ENCODE data around the gene COQ10A.
"Not testable (repeated sequence)": the region's sequence is repeated elsewhere in the genome, so short reads cannot be mapped to it uniquely, and the experiment has no call there.

COQ10A gene

DNA sequence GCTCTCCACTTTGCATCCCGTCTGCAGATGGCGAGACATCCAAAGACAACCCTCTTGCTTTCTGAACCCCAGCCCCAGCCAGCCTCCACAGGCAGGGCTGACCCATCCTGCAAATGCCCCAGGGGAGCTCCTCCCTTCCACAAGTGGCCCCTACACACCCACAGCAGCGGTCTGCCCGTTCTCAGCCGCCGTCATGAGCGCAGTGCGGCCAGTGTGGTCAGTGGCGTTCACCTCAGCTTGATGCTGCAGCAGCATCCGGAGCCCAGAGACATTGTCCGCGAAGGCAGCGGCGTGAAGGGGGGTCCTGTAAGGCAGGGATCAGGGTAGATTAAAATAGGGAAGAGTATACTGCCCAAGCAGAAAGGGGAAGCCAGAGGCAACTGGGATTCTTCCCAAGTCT is 22.2 kb upstream of the COQ10A start:
- no peak for DNase-seq

DNA sequence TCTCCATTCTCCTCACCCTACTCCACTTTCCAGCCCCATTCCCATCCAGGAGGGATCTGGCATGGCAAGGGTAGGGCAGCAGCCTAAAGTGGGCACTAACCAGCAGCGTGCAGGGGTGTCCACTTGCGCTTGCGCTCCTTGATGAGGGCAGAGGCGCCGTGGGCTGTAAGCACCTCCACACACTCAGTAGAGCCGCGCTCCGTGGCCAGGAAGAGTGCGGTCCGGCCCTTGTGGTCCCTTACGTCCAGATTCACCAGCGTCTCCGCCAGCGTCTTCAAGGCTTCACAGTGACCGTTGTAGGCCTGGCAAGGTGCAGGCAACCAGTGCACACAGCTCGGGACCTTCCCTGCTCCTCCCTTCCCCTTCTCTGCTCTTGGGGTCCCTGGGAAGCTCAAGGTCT is 18.8 kb upstream of the COQ10A start:
- no peak for DNase-seq

DNA sequence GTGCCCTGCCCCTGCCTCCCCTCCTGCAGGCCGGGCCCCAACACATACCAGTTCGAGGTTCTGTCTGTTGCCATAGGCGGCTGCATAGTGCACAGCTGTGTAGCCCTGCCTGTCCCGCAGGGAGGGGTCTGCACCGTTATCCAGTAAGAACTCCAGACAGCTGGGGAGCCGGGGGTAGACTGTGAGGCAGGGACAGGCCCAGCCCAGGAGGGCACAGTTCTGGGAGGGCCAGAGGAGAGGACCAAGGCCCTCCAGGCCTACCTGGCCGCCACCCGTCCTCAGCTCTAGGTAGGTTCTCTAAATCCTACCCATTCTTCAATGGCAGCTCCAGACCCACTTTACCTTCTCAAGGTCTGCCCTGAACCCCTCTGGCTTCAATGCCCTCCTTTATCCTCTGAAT is 18.0 kb upstream of the COQ10A start:
- DNase-seq: no peak

DNA sequence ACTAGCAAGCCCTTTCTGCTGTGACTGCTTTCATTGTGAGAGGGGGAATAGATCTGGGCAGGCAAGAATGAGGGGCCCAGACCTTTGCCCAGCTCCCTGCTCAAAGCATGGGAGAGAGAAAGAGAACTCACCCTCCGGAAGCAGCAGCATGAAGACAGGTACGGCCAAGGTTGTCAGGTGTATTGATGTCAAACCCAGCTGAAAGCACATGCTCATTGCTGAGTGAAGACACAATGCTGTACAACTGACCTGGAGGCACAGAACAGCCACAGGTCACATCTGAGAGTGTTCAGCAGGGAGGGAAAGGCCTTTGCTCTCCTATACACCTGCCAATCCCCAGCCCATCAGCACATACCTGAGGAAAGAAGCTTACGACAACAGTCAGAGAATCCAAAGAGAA is 14.1 kb upstream of the COQ10A start:
- no peak for DNase-seq

DNA sequence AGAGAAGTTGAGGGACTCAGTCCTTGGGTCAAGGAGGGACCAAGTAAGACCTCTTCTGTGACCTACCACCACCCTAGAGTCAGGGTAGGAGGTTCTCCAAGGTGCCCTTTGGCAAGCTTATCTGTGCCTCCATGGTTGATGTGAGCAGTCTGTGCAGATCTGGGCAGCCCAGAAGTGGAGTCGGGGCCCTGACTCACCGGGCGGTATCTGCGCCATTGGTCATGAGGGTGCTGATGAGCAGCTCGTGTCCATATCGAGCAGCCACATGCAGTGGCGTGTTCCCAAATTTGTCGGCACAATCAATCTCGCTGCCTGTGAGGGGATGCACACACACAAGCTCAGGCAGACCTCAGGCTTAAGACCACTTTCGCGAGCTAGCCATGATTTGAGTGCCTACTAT is 13.7 kb upstream of the COQ10A start:
- DNase-seq: no peak

DNA sequence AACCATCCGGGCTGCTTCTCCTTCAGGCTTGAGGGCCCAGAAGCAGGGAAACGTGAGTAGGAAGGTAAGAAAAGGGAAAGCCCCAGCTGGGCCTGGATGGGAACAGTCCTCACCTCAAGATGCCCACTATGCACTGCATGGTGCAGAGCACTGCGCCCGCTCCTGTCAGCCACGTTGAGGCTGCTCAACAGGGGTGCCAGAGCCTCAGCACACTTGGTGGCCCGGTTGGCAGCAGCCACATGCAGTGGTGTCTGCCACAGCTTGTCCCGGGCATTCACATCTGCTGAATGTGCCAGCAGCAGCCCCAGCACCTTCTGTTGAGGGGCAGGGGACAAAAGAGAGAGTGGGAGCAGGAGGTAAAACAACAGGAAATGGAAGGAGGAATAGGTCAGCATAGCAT is 11.1 kb upstream of the COQ10A start:
- no peak for DNase-seq

DNA sequence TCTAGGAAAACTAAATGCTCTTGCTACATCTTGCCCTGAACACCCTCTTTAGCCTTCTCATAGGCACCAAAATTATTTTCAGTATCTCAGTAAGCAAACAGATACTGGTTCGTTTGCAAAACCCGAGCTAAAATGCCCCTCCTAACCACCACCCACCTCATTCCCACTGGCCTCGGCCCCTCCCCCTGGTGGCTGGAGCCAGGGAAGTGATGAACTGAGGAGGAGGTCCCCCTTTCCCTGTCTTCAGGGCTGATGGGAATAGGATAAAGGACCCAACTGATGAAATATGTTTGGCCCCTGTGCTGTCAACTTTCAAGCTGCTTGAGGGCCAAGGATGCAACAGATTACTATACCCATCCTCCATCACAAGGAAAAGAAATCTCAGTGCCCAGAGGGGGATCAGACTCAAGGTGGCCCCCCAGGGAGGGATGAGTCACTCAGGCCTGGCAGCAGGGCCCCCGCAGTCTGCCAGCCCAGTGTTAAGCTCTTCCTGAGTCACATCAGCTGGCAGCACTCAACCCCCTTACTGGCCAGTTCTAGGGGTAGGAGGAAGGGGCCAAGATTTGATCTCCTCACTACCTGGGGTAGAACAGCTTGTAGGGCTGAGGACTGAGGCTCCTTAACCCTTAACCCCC is 10.3 kb upstream of the COQ10A start:
- DNase-seq: no peak

DNA sequence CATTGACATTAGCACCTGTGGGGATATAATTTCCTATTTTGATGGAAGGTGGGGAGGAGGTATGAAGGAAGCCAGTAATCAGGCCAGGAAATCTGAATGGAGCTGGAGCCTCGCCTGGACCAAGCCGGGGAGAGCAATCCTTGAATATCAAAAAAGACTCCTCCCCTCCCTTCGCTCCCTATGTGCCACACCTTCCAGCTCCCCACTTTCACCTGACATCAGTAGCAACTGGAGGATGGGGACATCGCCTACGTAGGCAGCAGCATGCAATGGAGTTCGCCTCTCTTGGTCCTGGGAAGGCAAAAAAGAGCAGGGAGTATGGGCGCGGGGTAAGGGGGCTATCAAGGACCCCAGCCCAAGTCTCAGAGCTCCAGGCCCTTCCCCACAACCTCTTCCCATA is 9.7 kb upstream of the COQ10A start:
- no peak for DNase-seq

DNA sequence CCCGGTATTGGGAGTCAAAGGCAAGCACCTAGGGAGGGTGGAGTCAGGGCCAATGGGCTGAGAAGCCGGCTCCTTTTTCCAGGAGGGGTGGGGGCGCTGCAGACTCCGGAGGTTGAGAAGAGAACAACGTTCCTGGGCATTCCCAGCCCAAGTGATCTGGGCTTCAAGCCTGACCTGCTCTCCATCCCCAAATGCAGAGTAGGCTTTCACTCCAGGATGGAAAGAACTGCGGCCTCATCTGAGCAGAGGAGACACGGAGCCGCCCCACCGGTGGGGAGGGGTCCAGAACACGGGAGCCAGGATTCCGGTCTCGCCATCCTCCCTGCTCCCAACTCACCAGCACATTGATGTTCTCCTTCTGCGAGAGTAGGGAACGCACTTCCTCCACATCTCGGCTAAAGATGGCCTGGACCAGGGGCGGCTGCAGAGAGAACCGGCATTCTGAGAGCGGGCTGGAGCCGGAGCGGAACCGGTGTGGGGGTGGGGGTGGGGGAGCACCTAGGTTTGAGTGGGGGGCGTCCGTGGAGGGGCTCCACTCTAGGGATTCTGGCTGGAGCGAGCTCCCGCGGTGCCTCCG is 9.2 kb upstream of the COQ10A start:
- DNase-seq: peak; percentile 12

DNA sequence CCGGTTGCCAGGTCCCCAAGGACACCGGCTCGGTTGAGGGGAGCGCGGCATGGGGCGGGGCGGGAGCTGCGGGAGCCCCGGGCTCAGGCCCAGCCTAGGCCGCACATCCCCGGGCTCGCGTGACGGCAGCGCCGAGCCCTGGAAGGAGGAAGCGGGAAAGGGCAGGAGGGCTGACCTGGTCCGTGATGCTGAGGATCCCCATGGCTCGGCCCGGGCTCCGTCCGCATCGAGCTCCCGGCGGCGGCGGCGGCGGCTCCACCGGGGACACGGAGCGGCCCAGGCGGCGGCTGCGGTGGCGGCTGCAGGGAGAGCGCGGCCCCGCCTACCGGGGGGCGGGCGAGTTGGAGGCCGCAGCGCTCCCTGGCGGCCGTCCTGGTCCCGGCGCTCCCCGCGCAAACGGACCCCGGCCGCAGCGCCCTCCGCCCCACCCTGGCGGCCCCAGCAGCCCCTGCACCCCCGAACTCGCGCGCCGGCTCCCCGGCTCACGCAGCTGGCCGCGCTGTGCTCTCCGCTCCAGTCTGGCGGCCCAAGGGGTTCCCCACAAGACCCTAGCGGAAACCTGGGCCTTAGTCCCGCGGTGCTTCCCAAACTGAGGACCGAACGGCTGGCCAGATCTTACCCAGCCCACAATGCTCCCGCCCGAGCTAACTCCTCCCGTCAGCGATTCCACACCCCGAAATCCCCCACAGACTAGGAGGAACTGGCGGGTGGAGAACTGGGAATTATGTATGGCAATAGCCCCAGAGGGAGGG is 8.5 kb upstream of the COQ10A start, which contains the start of gene ANKRD52:
Gene ANKRD52, minus strand, starts transcription at position 317 of the 752 bp plus-strand sequence. Its CDS starts 115 bp downstream, at position 202.
- DNase-seq: peak; percentile 84

DNA sequence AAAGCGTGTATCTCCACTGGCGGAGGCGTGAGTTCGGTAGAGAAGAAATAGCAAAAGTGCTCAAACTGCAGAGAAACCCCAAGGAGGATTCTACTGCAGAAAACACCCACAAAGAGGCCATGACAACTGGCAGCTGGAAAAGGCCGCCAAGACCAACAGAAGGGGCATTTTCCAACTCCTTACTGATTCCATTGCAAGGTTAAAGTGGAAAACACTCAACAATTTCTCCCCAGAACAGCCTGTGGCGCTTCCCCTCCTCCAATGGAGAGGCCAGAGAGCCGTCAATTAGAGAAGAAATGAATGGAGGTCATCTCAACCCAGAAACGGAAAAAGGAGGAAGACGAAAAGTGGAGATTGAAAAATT is 7.9 kb upstream of the COQ10A start:
- DNase-seq: no peak

DNA sequence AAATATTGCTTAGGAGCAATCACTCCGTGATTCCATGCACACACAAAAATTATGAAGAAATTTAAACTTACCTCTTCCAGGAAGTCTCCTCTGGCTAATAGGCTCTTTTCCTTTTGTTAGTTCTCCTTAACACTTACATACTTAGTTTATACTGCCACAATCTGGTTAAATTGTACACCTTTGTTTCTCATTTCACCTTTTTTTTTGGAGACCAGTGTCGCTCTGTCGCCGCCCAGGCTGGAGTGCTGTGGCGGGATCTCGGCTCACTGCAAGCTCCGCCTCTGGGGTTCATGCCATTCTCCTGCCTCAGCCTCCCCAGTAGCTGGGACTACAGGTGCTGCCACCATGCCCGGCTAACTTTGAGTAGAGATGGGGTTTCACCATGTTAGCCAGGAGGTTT is 6.4 kb upstream of the COQ10A start:
- no peak for DNase-seq

DNA sequence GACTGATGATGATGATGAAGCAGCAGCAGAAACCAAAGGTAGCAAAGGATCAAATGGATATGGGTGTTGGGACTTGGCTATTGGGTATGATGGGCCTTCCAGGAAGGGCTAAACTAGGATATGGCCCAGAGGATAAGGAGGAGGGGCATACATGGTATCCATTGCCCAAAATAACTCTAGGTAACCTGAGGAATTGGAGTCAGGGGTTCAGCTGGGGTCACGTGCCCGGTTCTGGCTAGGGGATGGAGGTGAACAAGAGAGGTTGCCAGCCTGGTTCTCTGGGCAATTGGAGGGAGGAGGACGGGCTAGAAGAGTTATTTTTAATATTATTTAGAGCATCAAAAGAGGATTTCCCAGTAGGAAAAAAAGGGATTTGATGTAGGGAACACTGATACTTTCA is 5.8 kb upstream of the COQ10A start:
- no peak for DNase-seq

DNA sequence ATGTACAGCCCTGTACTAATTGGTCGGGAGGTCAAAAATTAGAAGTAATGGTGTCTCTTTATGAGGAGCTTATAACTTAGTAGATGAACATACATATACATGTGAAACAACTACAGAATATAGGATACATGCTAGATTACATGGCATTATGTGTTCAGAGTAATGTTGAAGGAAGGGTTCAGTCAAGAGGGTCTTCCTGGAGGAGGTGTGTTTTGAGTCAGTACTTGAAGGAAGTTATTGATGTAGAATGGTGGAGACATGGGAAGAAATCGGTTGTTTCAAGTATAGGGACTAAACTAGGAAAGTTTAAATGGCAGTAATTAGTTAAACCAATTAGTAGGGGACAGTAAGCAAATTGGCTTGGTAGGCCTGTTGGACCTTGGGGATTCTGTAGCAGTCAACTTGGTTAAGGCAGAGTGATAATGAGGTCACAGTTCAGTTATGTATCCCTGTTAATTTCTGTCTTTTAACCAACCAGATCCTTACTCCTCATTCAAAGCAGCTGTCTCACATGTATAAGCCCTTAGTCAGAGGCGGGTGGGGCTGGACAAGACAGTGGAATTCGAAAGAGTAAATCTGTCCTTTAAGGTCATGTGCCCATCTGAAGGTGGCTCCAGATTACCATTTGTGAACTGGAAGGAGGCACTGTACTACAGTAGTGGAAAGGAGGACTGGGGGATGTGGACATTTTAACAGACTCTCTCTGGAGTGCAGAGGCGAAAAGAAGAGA is 5.1 kb upstream of the COQ10A start:
- no peak for DNase-seq

DNA sequence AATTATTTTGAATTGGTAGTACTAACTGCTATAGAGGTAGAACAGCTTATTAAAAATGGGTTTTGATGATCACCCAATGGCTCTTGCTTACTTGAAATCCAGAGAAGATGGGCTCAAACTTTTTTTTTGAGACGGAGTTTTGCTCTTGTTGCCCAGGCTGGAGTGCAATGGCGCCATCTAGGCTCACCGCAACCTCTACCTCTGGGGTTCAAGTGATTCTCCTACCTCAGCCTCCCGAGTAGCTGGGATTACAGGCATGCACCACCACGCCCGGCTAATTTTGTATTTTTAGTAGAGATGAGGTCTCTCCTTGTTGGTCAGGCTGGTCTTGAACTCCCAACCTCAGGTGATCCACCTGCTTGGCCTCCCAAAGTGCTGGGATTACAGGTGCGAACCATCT is 3.8 kb upstream of the COQ10A start:
- DNase-seq: not testable (repeated sequence)

DNA sequence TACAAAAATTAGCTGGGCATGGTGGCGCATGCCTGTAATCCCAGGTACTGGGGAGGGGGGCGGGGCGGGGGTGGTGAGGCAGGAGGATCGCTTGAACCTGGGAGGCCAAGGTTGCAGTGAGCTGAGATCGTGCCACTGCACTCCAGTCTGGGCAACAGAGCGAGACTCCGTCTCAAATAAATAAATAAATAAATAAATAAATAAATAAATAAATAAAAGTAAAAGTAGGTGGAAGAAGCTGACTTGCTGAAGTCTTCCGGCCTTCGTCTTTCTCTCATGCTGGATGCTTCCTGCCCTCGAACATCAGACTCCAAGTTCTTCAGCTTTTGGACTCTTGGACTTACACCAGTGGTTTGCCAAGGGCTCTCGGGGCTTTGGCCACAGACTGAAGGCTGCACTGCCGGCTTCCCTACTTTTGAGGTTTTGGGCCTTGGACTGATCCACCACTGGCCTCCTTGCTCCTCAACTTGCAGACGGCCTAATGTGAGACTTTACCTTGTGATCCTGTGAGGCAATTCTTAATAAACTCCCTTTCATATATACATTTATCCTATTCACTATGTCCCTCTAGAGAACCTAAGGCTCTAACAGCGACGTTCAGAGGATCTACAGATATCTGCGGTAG is 562 bp upstream of the COQ10A start:
- not testable (repeated sequence) for DNase-seq

DNA sequence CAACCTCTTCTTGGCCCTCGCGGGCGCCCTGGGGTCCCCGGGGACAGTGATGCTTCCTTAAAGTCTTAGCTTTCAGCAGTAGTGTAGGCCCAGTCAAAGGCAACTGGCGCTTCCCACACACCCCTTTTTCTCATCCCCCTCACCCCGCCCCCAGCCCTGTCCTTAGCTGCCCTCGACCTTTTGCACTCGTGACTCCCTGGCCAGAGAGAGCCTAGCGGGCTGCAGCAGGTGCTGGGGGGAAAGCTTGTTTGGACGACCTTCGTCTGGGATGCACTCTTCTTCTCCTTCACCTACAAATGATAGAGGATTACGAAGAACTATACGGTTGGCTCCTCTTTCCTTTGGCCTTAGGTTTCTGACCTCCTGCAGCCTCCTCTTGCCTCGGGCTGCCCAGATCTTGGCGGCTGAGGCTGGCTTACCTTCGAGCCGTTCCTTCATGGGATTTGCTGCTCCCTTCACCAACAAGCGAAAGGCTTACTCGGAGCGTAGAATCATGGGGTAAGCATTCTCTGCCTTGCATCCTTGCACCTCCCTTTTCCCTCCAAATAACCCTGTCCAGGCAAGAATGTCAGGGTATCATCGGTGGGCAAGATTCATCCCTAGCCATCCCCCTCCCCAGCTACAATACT is 815 bp downstream of the COQ10A start:
- DNase-seq: no peak

DNA sequence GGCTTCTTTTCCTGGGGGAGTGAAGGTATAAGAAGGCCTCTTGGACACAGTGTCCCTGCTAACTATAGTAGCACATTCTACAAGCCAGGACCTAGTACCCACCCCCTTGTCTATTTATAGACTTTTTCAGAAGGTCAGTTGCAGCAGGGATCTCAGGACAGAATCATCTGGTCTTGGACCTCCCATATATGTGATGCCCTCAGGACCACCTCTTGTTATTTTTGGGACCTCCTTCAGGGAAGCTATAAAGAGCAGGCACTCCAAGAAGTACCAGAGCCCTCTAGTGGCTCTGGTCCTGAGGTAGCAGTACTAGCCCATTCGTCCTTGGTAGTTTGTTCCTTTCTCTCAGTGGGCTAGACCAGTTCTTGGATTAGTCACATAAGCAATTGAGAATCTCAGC is 4.3 kb downstream of the COQ10A start:
- DNase-seq: peak; percentile 17

DNA sequence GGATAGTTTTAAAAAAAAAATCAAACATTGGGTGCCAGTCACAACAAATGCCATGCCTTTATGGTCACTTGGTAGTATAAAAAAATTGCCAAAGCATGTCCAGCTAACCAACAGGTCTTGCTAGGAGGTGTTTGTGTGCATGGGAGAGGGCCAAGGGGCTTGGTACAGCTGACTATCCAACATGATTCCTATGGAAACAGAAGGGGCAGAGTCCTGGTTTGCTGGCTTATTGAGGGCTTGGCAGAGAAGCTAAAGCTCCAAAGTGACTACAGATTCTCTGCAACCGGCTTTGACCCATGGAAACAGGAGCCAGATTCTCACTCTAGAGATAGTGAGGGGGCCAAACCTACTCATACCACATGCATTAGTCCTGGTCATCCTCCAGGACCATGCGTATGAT is 5.7 kb downstream of the COQ10A start:
- not testable (repeated sequence) for DNase-seq

DNA sequence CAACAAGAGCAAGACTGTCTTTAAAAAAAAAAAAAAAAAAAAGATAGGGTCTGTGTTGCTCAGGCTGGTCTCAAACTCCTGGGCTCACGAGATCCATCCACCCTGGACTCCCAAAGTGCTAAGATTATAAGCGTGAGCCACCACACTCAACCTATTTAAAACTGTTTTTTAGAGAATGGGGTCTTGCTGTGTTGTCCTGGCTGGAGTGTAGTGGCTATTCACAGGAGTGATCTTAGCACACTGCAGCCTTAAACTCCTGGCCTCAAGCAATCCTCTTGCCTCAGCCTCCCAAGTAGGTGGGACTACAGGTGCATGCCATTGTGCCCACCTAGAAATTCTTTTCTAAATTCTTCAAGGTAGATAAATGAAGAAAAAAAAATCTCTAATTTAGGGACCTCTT is 7.6 kb downstream of the COQ10A start:
- DNase-seq: no peak

DNA sequence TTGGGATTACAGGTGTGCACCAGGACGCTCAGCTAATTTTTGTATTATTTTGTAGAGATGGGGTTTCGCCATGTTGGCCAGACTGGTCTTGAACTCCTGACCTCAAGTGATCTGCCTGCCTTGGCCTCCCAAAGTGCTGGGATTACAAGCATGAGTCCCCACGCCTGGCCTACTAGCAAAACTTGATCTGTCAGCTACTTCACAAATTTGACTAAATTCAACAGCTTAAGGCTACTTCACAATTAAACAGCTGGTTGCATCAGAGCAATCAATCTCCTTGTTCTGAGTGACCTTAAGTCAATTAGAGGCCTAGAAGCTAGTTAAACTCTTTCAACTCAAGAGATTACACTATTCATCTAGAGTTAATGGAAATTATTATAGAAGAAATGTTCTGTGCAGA is 12.2 kb downstream of the COQ10A start:
- no peak for DNase-seq

DNA sequence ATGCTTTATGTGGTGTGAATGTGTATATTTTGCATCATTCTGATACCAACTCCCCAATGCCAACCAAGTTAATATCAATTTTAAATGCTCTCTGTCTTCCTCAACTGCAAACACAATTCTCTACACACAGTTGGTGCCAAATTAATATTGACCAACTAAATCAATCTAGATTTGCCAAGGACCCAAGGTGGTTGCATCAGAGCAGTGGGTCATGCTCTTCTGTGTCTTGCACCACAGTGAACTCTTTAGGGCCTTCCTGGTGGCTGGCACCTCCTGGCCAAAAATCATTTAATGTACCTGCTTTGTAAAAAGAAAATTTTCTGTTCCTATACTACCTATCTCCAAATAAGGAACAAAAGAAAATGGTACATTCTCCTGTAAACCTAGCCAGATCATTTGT is 14.1 kb downstream of the COQ10A start:
- no peak for DNase-seq

DNA sequence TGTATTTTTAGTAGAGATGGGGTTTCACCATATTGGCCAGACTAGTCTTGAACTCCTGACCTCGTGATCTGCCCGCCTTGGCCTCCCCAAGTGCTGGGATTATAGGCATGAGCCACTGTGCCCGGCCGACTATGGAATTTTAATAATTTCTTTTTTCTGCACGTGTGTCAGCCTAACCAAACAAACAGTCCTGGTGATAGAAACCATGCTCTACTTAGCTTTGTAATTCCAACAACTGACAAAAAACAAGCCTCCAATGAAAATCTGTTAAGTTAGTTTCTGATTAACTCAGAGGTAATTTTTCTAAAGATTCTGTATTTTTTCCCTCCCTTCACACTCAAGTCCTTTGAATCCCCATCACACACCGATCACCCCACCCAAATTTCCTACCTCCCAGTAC is 15.3 kb downstream of the COQ10A start:
- DNase-seq: no peak
